Measurements from ENCODE around the gene CTIF.

- no peak for TF ChIP-seq POLR2AphosphoS5 (IDR thresholded peaks at IDR 0.05; ENCODE audit: insufficient read depth in 1 of 2, low read depth in 1 of 2)
- TF ChIP-seq CTCF (IDR thresholded peaks at IDR 0.05) = no peak
Measured at GRCh38 chr18:48674758-48675351, 136.0 kb downstream of the CTIF start.
